NB4 (cell line): ENCODE results near the gene IRX6.

Experiments
- CTCF ChIP-seq: IDR thresholded peaks from one replicate; pipeline ENCODE4 v1.5.1; 2012; ENCODE audit warnings: low read depth, low read length
- MAX ChIP-seq: IDR thresholded peaks from 2 replicates; pipeline ENCODE4 v1.6.1; 2011; ENCODE audit warnings: low read depth, low read length

GRCh38 chr16:55373489-55373832, 49.5 kb downstream of the IRX6 start:
- TF ChIP-seq CTCF (no peak), MAX (no peak)
